Body of pancreas (tissue), 4 donors: ENCODE measurements around the gene ARID5B.

ENCODE experiments used
- POLR2A ChIP-seq, 3 donors: fragments of 450-650 bp; IDR thresholded peaks; one replicate each; pipeline ENCODE4 v1.6.1; 2016; ENCODE audit warnings: antibody characterized with exemption in 3 of 3, mild to moderate bottlenecking in 2 of 3
- TF ChIP-seq, protein P1 (sequence below), 7 experiments: fragments of 450-650 bp in 4 of 7; fragments of 200-600 bp in 3 of 7; sonication (generic) in 3 of 7; IDR thresholded peaks; one replicate each; pipeline ENCODE4 v1.5.1; 2016 to 2019; ENCODE audit warnings: antibody characterized with exemption in 7 of 7

DNA sequence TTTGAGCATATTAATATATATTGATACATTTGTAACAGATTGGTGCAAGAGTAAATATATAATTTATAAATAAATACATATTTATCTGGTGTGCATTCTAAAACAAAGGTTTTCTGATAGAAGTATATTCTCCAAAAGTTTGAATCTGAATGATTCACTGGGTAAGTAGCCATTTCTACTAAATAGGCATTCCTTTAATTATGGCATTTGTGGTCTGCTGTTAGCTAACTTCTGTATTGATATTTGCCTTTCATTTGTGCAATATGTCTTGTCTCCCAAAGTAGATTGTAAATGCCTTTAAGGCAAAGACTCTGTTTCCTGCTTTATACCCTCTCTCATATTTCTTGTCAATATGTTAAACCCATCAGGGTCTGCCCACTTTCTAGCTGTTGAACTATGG lies 11.1 kb upstream of the ARID5B start:
- TF ChIP-seq, protein P1, sequence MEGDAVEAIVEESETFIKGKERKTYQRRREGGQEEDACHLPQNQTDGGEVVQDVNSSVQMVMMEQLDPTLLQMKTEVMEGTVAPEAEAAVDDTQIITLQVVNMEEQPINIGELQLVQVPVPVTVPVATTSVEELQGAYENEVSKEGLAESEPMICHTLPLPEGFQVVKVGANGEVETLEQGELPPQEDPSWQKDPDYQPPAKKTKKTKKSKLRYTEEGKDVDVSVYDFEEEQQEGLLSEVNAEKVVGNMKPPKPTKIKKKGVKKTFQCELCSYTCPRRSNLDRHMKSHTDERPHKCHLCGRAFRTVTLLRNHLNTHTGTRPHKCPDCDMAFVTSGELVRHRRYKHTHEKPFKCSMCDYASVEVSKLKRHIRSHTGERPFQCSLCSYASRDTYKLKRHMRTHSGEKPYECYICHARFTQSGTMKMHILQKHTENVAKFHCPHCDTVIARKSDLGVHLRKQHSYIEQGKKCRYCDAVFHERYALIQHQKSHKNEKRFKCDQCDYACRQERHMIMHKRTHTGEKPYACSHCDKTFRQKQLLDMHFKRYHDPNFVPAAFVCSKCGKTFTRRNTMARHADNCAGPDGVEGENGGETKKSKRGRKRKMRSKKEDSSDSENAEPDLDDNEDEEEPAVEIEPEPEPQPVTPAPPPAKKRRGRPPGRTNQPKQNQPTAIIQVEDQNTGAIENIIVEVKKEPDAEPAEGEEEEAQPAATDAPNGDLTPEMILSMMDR (IDR thresholded peaks at IDR 0.05) = no peak
- TF ChIP-seq POLR2A (IDR thresholded peaks at IDR 0.05) = no peak
